ENCODE results near the gene ADAMTS2. TPM values are rescaled to one million over a fixed set of nuclear protein-coding genes. Genes with fewer than 3 reads are reported as not detected.

The ADAMTS2 gene
- total RNA-seq, 4 donors from 2014 or later: 6.0 to 20.9 (median 13.5) TPM

GRCh38 chr5:179191506-179192184 lies 153.6 kb downstream of the ADAMTS2 start:
- in situ Hi-C loops (cut with MboI; ENCODE audit: low pct_ligation_motif_present in 1 of 4, low pct_unique_long_range_greater_than_20kb in 1 of 4, low sequenced_read_pairs in 3 of 4): no loop called here
- Histone ChIP-seq H3K9me3 (no peaks in the 10 kb centered on the region), H3K4me3 (no peak overlapping the region), H3K4me1 (no peaks in the 10 kb centered on the region), H3K27ac (no peak overlapping the region), H3K27me3 (no peaks in the 10 kb centered on the region), H3K36me3 (no peaks in the 10 kb centered on the region)
- DNase-seq: no peak
- TF ChIP-seq CTCF (IDR thresholded peaks at IDR 0.05) (no peak), POLR2A (IDR thresholded peaks at IDR 0.05) (no peak), POLR2AphosphoS5 (IDR thresholded peaks at IDR 0.05) (no peak), EP300 (IDR thresholded peaks at IDR 0.05; ENCODE audit: low read depth) (no peak)
- intact Hi-C loops (cut with DNase I; ENCODE audit: low total_unique reads): no loop called here
- 80% methylated on average over 14 of the region's 14 CpGs; no CpG with 5 or more reads in 1 of the 2 donors for WGBS, 2 donors (ENCODE audit: low coverage in 1 of 2)

- intact Hi-C loops (cut with DNase I; ENCODE audit: low total_unique reads): no loop called here
- no peak overlapping the region for H3K4me3 ChIP-seq
Measured at GRCh38 chr5:179190851-179191505, 154.3 kb downstream of the ADAMTS2 start.

GRCh38 chr5:179188636-179189035 lies 156.6 kb downstream of the ADAMTS2 start:
- no peaks in the 10 kb centered on the region for H3K36me3 ChIP-seq
- in situ Hi-C loops (cut with MboI; ENCODE audit: low pct_ligation_motif_present in 1 of 4, low pct_unique_long_range_greater_than_20kb in 1 of 4, low sequenced_read_pairs in 3 of 4) (no loop called here), intact Hi-C loops (cut with DNase I; ENCODE audit: low total_unique reads) (no loop called here)
- H3K27ac ChIP-seq: no peak overlapping the region
- no peaks in the 10 kb centered on the region for H3K4me1 ChIP-seq
- WGBS, 2 donors (ENCODE audit: low coverage in 1 of 2): 88% methylated on average over 9 of the region's 9 CpGs; no CpG with 5 or more reads in 1 of the 2 donors
- no peak for DNase-seq
- no peaks in the 10 kb centered on the region for H3K9me3 ChIP-seq
- H3K4me3 ChIP-seq: no peak overlapping the region
- no peak for TF ChIP-seq CTCF (IDR thresholded peaks at IDR 0.05)
- no peak for TF ChIP-seq EP300 (IDR thresholded peaks at IDR 0.05; ENCODE audit: low read depth)
- TF ChIP-seq POLR2A (IDR thresholded peaks at IDR 0.05): no peak
- TF ChIP-seq POLR2AphosphoS5 (IDR thresholded peaks at IDR 0.05): no peak
- H3K27me3 ChIP-seq: no peaks in the 10 kb centered on the region

More at GRCh38 chr5:179190851-179191505, 154.3 kb downstream of the ADAMTS2 start:
- TF ChIP-seq CTCF (IDR thresholded peaks at IDR 0.05) (no peak), POLR2AphosphoS5 (IDR thresholded peaks at IDR 0.05) (no peak), EP300 (IDR thresholded peaks at IDR 0.05; ENCODE audit: low read depth) (no peak), POLR2A (IDR thresholded peaks at IDR 0.05) (no peak)
- 68% methylated on average over 25 of the region's 26 CpGs; no CpG with 5 or more reads in 1 of the 2 donors for WGBS, 2 donors (ENCODE audit: low coverage in 1 of 2)
- no peaks in the 10 kb centered on the region for H3K9me3 ChIP-seq
- H3K4me1 ChIP-seq: no peaks in the 10 kb centered on the region
- H3K27me3 ChIP-seq: no peaks in the 10 kb centered on the region
- no peak for DNase-seq
- in situ Hi-C loops (cut with MboI; ENCODE audit: low pct_ligation_motif_present in 1 of 4, low pct_unique_long_range_greater_than_20kb in 1 of 4, low sequenced_read_pairs in 3 of 4): no loop called here
- H3K27ac ChIP-seq: no peak overlapping the region
- H3K36me3 ChIP-seq: no peaks in the 10 kb centered on the region

- Histone ChIP-seq H3K36me3 (no peaks in the 10 kb centered on the region), H3K4me1 (no peaks in the 10 kb centered on the region), H3K9me3 (no peaks in the 10 kb centered on the region), H3K4me3 (no peak overlapping the region), H3K27ac (no peak overlapping the region), H3K27me3 (no peaks in the 10 kb centered on the region)
- intact Hi-C loops (cut with DNase I; ENCODE audit: low total_unique reads) (no loop called here), in situ Hi-C loops (cut with MboI; ENCODE audit: low pct_ligation_motif_present in 1 of 4, low pct_unique_long_range_greater_than_20kb in 1 of 4, low sequenced_read_pairs in 3 of 4) (no loop called here)
- WGBS, 2 donors (ENCODE audit: low coverage in 1 of 2): 71% methylated on average over 13 of the region's 13 CpGs; no CpG with 5 or more reads in 1 of the 2 donors
- DNase-seq: no peak
- TF ChIP-seq CTCF (IDR thresholded peaks at IDR 0.05) (no peak), EP300 (IDR thresholded peaks at IDR 0.05; ENCODE audit: low read depth) (no peak), POLR2AphosphoS5 (IDR thresholded peaks at IDR 0.05) (no peak), POLR2A (IDR thresholded peaks at IDR 0.05) (no peak)
Measured at GRCh38 chr5:179187681-179188575, 157.3 kb downstream of the ADAMTS2 start.

Measured in transverse colon (tissue), 4 donors.